ENCODE measurements around the gene ABCD1. TPM values are rescaled to one million over a fixed set of nuclear protein-coding genes. Genes with fewer than 3 reads are reported as not detected.

ABCD1 gene
- polyA plus RNA-seq, 3 donors, result 5.6 to 22.5 (median 5.8) TPM

- H3K27me3 ChIP-seq (ENCODE audit: control insufficient read depth in 2 of 2, insufficient read depth in 2 of 2, low read length in 2 of 2), result no peaks in the 10 kb centered on the region
- 96% methylated on average over 10 of the region's 17 CpGs for WGBS (ENCODE audit: insufficient coverage)
- peaks cover 0 to 30% (median 11%) of the 10 kb centered on the region in 7 donors for H3K9me3 Mint-ChIP-seq
- H3K36me3 ChIP-seq (replicated peaks in 1 of 2; ENCODE audit: control insufficient read depth in 1 of 2, insufficient read depth in 2 of 2, low read length in 2 of 2), result peaks cover 47 to 61% of the 10 kb centered on the region in 2 donors
- no peak overlapping the region for H3K4me2 ChIP-seq (replicated peaks; ENCODE audit: extremely low read depth, low read length, poor library complexity, severe bottlenecking)
- DNase-seq, result no peak
- H3K27me3 Mint-ChIP-seq (ENCODE audit: low read depth in 3 of 3), result peaks cover 0 to 8% (median 2%) of the 10 kb centered on the region in 3 donors
- TF ChIP-seq, protein P1, sequence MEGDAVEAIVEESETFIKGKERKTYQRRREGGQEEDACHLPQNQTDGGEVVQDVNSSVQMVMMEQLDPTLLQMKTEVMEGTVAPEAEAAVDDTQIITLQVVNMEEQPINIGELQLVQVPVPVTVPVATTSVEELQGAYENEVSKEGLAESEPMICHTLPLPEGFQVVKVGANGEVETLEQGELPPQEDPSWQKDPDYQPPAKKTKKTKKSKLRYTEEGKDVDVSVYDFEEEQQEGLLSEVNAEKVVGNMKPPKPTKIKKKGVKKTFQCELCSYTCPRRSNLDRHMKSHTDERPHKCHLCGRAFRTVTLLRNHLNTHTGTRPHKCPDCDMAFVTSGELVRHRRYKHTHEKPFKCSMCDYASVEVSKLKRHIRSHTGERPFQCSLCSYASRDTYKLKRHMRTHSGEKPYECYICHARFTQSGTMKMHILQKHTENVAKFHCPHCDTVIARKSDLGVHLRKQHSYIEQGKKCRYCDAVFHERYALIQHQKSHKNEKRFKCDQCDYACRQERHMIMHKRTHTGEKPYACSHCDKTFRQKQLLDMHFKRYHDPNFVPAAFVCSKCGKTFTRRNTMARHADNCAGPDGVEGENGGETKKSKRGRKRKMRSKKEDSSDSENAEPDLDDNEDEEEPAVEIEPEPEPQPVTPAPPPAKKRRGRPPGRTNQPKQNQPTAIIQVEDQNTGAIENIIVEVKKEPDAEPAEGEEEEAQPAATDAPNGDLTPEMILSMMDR (IDR thresholded peaks at IDR 0.05), result no peak
- no peak overlapping the region for H3K9ac ChIP-seq (ENCODE audit: insufficient read depth, low read length, poor library complexity, severe bottlenecking)
- H3K9me3 ChIP-seq (replicated peaks in 1 of 2; ENCODE audit: control insufficient read depth in 1 of 2, insufficient read depth in 1 of 2, low read length in 2 of 2), result peaks cover 0 to 15% of the 10 kb centered on the region in 2 donors
- no peak overlapping the region for H3K27ac ChIP-seq (ENCODE audit: low read depth in 1 of 2, low read length in 2 of 2)
- intact Hi-C loops (cut with micrococcal nuclease), result loop anchor here (5.0 to 10.0 kb wide), 4 partner anchors 134 to 836 kb away; partner anchors contain the start of gene ARHGAP4 (in 2 of the 2)
- H3K4me3 Mint-ChIP-seq, result no peak overlapping the region
- H2AFZ ChIP-seq (ENCODE audit: insufficient read depth, low read depth, low read length, poor library complexity, severe bottlenecking), result no peak overlapping the region
- peaks cover 21 to 35% of the 10 kb centered on the region in 2 donors for H3K4me1 ChIP-seq (ENCODE audit: control insufficient read depth in 1 of 2, insufficient read depth in 2 of 2, low read length in 2 of 2)
- H3K27ac Mint-ChIP-seq, result no peak overlapping the region
- H3K36me3 Mint-ChIP-seq, result peaks cover 33 to 56% of the 10 kb centered on the region in 2 donors
- peaks cover 57% of the 10 kb centered on the region for H4K20me1 ChIP-seq (ENCODE audit: insufficient read depth, low read length)
- peaks cover 26% of the 10 kb centered on the region for H3K4me1 Mint-ChIP-seq
- H3K4me3 ChIP-seq (replicated peaks in 1 of 3; ENCODE audit: low read depth in 2 of 3, low read length in 3 of 3), result no peak overlapping the region
- H3K79me2 ChIP-seq (ENCODE audit: insufficient read depth, low read length), result peaks cover 51% of the 10 kb centered on the region
Measured at GRCh38 chrX:153791104-153791852, 66.6 kb downstream of the ABCD1 start.

DNA sequence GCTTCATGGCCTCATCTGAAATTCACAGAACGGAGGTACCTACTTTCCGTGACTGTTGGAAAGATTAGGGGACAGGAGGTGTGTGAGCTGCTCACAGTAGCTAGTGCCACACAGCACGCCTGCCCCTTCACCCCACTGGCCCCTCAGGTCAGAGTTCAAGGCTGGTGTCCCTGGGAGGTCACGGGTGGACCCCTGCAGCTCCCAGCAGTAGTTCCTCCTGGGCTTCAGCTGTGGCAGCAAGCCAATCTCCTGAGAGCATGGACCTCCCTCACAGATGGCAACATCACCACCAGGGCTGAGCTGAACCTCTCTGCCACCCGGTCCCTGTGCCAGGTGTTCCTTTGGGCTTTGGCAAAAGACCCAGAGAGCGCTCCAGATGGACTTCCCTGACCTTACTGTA is 67.7 kb downstream of the ABCD1 start:
- peaks cover 0 to 15% of the 10 kb centered on the region in 2 donors for H3K9me3 ChIP-seq (replicated peaks in 1 of 2; ENCODE audit: control insufficient read depth in 1 of 2, insufficient read depth in 1 of 2, low read length in 2 of 2)
- peaks cover 51% of the 10 kb centered on the region for H3K79me2 ChIP-seq (ENCODE audit: insufficient read depth, low read length)
- H3K4me1 ChIP-seq (ENCODE audit: control insufficient read depth in 1 of 2, insufficient read depth in 2 of 2, low read length in 2 of 2), result peaks cover 21 to 35% of the 10 kb centered on the region in 2 donors
- H3K4me2 ChIP-seq (replicated peaks; ENCODE audit: extremely low read depth, low read length, poor library complexity, severe bottlenecking), result no peak overlapping the region
- Mint-ChIP-seq H3K4me1 (peaks cover 26% of the 10 kb centered on the region), H3K9me3 (peaks cover 0 to 39% (median 17%) of the 10 kb centered on the region in 7 donors), H3K36me3 (peaks cover 33 to 55% of the 10 kb centered on the region in 2 donors), H3K27ac (no peak overlapping the region), H3K4me3 (no peak overlapping the region), H3K27me3 (ENCODE audit: low read depth in 3 of 3) (peaks cover 0 to 10% (median 2%) of the 10 kb centered on the region in 3 donors)
- peak overlapping the region in 1 of 3 experiments; percentile 76 for H3K4me3 ChIP-seq (replicated peaks in 1 of 3; ENCODE audit: low read depth in 2 of 3, low read length in 3 of 3)
- no peak for DNase-seq
- H3K27me3 ChIP-seq (ENCODE audit: control insufficient read depth in 2 of 2, insufficient read depth in 2 of 2, low read length in 2 of 2), result no peaks in the 10 kb centered on the region
- peak overlapping the region in 1 of 2 donors; percentile 85 for H3K27ac ChIP-seq (ENCODE audit: low read depth in 1 of 2, low read length in 2 of 2)
- TF ChIP-seq, protein P1 (IDR thresholded peaks at IDR 0.05), result no peak
- intact Hi-C loops (cut with micrococcal nuclease), result loop anchor here (5.0 to 10.0 kb wide), 4 partner anchors 132 to 838 kb away; partner anchors contain the start of gene ARHGAP4 (in 2 of the 2)
- WGBS (ENCODE audit: insufficient coverage), result 88% methylated on average over 1 of the region's 6 CpGs
- peaks cover 52% of the 10 kb centered on the region for H4K20me1 ChIP-seq (ENCODE audit: insufficient read depth, low read length)
- H3K36me3 ChIP-seq (replicated peaks in 1 of 2; ENCODE audit: control insufficient read depth in 1 of 2, insufficient read depth in 2 of 2, low read length in 2 of 2), result peaks cover 44 to 61% of the 10 kb centered on the region in 2 donors
- no peak overlapping the region for H2AFZ ChIP-seq (ENCODE audit: insufficient read depth, low read depth, low read length, poor library complexity, severe bottlenecking)
- no peak overlapping the region for H3K9ac ChIP-seq (ENCODE audit: insufficient read depth, low read length, poor library complexity, severe bottlenecking)

Measured in CD14-positive monocyte (primary cell).